Measurements from ENCODE around the gene S100A8. TPM values are rescaled to one million over a fixed set of nuclear protein-coding genes. Genes with fewer than 3 reads are reported as not detected.

S100A8 gene
- total RNA-seq, 1 experiment from 2014 or later, result not detected

DNA sequence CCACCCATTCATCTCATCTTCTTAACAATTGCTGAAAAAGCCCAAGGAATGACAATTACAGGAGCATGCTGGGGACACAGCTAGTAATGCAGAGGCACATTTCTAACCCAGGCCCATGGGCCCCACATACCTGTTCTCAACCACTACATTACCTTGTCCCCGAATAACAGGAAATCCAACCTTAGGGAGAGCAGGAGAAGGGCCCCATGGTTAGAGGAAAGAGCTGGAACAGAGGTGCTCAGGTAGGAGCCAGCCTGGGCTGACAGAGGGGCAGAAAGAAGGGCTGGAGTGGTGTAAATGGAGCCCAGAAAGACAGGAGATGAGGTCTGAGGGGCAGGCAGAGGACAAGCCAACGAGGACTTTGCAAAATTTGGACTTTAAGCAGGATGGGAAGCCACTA, 11.4 kb upstream of the S100A8 start:
- H3K4me1 ChIP-seq, result no peaks in the 10 kb centered on the region
- H3K36me3 ChIP-seq, result no peaks in the 10 kb centered on the region
- H3K27me3 ChIP-seq, result 0 out of 2 replicates have a peak, but pooled peaks cover 6% of the 10 kb centered on the region
- no peak for DNase-seq
- H3K27ac ChIP-seq, result no peak overlapping the region
- no peak overlapping the region for H3K4me3 ChIP-seq
- H3K9me3 ChIP-seq (replicated peaks), result no peaks in the 10 kb centered on the region

DNA sequence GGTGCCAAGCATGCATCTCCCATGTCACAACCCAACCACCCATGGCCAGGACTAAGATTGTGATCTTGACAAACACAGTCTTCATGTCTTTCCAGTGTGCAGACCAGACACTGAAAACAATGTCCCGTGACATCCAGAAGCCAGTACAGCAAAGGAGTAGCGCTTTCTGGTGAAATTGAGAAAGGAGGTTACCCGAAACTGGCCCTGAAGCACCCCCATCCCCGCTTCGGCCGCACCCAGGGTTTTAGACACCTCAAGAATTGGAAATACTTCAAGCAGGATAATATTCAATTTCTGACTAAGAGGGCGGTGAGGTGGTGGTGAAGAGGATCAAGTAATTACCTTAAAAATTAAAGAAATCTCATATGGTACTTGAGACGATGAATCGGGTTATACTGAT, 10.6 kb upstream of the S100A8 start:
- H3K4me1 ChIP-seq, result no peaks in the 10 kb centered on the region
- H3K4me3 ChIP-seq, result no peak overlapping the region
- H3K27me3 ChIP-seq, result 0 out of 2 replicates have a peak, but pooled peaks cover 6% of the 10 kb centered on the region
- no peaks in the 10 kb centered on the region for H3K36me3 ChIP-seq
- no peaks in the 10 kb centered on the region for H3K9me3 ChIP-seq (replicated peaks)
- no peak overlapping the region for H3K27ac ChIP-seq
- no peak for DNase-seq

DNA sequence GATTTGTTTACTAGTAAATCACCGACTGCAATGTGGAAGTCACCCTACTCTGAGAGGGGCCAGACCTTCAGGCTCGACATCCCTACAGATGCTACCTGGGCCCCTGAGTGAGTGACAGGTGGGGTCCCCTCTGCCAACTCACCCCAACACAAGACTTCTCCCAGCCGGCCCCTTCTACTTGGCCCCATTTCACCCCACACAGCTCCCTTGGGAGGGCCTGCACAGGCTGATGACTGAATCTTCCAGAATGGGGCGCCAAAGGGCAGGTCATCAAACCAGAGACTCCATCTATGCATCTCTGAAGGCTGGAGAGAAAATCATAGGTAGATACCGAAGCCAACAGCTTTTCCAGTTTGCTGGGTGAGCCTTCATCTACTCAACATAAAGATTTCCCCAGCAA, 9.4 kb upstream of the S100A8 start:
- no peaks in the 10 kb centered on the region for H3K4me1 ChIP-seq
- H3K9me3 ChIP-seq (replicated peaks), result no peaks in the 10 kb centered on the region
- peak in 1 of 2 experiments; percentile 6 for DNase-seq
- peaks cover 6% of the 10 kb centered on the region; the same call in 1 of the 2 replicates for H3K27me3 ChIP-seq
- no peak overlapping the region for H3K4me3 ChIP-seq
- no peaks in the 10 kb centered on the region for H3K36me3 ChIP-seq
- H3K27ac ChIP-seq, result no peak overlapping the region

DNA sequence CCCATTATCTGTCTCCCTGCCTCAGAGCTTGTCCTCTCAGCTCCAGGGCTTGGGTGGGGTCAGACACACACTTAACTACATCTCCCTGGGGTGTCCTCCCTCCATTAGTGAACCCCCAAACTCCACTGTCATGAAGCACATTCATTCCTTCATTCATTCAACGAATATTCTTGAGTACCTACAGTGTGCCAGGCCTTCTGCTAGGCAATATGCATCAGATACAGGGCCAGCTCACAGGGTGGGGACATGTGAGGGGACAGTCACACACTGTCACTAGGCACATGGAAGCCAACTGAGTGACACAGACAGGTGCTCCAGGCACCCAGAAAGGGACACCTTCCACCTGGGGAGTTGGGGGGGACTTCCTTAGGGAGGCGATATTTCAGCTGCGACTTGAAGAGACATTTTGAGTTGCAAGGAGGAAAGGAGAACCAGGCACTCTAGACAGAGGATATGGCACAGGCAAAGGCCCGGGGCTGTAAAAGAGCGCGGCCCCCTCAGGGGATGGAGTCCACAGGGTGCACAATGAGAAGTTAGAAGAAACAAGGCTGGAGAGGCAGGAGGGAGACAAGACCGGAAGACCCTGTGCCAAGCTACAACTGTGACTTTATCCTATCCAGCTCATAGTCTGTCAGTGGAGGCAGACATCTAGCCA, 8.7 kb upstream of the S100A8 start:
- no peak overlapping the region for H3K4me3 ChIP-seq
- no peaks in the 10 kb centered on the region for H3K36me3 ChIP-seq
- peaks cover 6% of the 10 kb centered on the region; the same call in 1 of the 2 replicates for H3K27me3 ChIP-seq
- H3K27ac ChIP-seq, result no peak overlapping the region
- DNase-seq, result no peak
- no peaks in the 10 kb centered on the region for H3K4me1 ChIP-seq
- no peaks in the 10 kb centered on the region for H3K9me3 ChIP-seq (replicated peaks)

DNA sequence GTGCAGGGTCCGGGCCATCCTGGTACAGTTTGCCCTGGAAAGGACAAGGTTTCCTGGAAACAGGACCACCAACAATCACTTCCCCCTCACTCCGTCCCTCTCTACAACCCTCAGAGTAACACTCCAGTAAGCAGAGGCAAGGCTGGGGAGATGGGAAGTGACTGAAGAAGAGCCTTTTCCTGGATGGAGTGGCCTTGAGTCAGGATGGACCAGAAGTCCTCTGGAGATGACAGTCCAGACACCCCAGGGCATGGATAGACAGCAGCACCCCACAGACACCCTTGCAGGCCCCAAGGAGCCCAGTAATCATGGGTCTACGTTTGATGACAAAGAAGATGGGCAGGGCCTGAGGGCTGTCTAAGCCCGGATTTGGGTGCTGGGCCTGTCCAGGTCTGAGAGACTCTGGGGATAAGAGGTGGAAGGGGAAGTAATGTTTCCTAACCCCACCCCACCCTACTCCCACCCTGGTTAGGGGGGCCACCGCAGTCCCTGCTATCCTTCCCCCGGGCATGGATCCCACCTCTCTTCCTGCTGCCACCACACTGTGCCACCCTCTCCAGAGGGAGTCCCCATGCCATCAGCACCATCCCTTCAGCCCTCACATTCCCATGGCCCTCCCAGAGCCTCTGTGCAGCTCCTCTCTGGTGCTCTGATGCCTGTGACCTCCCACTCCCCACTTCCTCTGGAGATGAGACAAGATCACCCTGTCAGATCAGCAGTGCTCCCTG, 7.2 kb upstream of the S100A8 start:
- Histone ChIP-seq H3K9me3 (replicated peaks) (no peaks in the 10 kb centered on the region), H3K27ac (no peak overlapping the region), H3K4me3 (no peak overlapping the region), H3K4me1 (no peaks in the 10 kb centered on the region), H3K36me3 (no peaks in the 10 kb centered on the region), H3K27me3 (peaks cover 6% of the 10 kb centered on the region; the same call in 1 of the 2 replicates)
- no peak for DNase-seq

DNA sequence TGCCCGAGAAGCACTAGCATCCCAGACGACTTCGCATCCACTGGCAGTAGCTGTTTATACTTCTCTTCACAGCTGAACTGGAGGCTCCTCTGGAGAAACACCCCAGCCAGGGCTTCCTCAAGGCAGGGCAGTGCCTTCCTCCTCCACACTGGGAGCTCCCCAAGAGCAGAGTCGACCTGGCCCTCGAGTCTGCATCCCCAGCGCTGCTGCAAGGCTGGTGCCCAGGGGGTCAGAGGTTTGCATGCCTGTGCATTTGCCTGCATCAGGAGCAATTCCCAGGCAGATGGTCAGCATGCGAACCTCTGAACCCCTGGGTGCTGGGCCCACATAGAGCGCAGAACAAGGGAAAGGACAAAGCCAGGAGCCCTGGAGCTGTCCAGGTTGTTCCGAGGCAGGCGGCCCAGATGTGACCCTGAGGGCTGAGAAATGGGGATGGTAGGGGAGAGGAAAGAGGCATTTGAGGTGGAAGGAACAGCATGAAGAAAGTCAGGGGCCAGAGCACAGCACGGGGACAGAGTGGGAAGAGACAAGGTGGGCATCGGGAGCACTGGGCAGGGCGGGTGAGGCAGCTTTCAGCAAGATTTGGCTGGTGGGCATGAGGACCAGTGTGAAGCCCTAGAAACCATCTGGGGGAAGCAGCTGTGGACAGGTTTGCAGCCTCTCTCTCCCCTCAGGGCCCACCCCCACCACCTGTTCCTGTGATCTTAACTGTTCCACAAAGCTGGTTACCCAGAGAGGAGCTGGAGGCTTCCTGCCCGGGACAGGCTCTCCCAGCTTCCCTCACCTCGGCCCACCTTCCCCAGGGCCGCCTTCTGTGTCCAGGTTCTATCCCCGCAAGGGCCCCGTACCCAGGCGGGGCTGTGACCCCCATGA, 6.4 kb upstream of the S100A8 start:
- no peaks in the 10 kb centered on the region for H3K36me3 ChIP-seq
- H3K27me3 ChIP-seq, result peaks cover 6% of the 10 kb centered on the region; the same call in 1 of the 2 replicates
- no peak overlapping the region for H3K4me3 ChIP-seq
- H3K9me3 ChIP-seq (replicated peaks), result no peaks in the 10 kb centered on the region
- no peak for DNase-seq
- H3K4me1 ChIP-seq, result no peaks in the 10 kb centered on the region
- no peak overlapping the region for H3K27ac ChIP-seq

DNA sequence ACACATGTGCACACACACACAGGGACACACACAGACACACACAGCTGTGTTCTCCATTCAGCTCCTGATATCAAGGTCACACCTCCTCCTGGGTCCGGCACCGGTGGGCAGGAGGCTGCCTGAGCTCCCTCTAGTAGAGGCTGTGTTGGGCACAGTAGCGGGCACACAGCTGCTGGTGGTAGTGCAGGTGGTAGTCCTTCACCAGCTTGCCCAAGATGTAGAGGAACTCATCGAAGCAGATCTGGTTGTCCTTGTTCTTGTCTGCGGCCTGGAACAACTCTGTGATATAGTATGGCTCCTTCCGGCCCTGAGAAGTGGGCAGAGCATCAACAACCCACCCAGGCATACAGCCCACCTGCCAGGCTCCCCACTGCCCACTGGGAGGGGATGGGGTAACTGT, 5.6 kb upstream of the S100A8 start:
- Histone ChIP-seq H3K27ac (no peak overlapping the region), H3K27me3 (peaks cover 3% of the 10 kb centered on the region; the same call in 1 of the 2 replicates)
- no peak for DNase-seq

DNA sequence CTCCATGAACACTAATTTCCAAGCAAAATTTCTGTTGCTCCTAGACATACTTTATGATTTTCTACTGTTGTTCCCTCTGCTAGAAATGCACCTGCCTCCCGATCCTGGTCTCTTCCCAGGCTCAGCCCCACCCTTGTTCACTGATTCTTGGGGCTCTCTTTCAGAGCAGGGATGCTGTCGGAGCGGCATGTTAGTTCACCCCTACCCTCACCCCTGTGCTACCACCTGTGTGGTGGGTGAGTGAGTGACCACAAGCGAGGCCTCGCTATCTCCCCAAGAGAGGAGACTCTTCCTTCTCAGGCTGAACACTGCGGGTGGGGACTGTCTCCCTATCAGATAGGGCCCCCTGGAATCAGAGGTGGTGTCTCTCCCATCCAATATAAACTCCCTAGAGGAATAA, 4.9 kb upstream of the S100A8 start:
- no peak overlapping the region for H3K27ac ChIP-seq
- H3K4me3 ChIP-seq, result no peak overlapping the region
- H3K9me3 ChIP-seq (replicated peaks), result no peaks in the 10 kb centered on the region
- no peak for DNase-seq
- H3K27me3 ChIP-seq, result peaks cover 3% of the 10 kb centered on the region; the same call in 1 of the 2 replicates
- no peaks in the 10 kb centered on the region for H3K36me3 ChIP-seq
- no peaks in the 10 kb centered on the region for H3K4me1 ChIP-seq

More for the DNA sequence above, 5.6 kb upstream of the S100A8 start:
- H3K36me3 ChIP-seq, result no peaks in the 10 kb centered on the region
- no peaks in the 10 kb centered on the region for H3K4me1 ChIP-seq
- H3K9me3 ChIP-seq (replicated peaks), result no peaks in the 10 kb centered on the region
- no peak overlapping the region for H3K4me3 ChIP-seq

DNA sequence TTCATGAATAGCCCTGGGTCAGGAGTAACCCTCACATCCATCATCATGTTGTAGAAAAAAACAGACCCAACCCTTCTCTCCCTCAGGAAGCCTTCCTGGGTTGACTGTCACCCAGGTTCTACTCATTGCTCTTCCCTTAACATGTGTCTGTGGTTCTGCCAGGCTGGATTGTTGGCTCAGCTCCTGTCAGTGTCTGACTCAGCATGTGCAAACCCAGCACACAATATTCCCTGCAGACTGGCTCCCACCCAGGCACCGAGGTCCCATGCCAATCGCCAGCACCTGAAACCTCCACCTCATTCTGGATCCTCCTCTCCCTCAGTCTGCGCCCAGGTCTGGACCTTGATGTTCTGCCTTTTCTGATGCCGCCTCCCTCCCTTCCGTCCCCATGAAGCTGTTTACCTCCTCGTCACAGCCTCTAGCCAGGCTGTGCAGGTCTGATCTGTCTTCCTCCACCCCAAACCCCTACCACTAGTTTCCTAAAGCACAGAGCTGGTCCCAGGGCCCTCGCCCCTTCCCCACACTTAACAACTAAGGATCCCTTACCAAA, 4.3 kb upstream of the S100A8 start:
- no peak overlapping the region for H3K4me3 ChIP-seq
- peaks cover 3% of the 10 kb centered on the region; the same call in 1 of the 2 replicates for H3K27me3 ChIP-seq
- H3K4me1 ChIP-seq, result no peaks in the 10 kb centered on the region
- H3K27ac ChIP-seq, result no peak overlapping the region
- no peaks in the 10 kb centered on the region for H3K36me3 ChIP-seq
- no peaks in the 10 kb centered on the region for H3K9me3 ChIP-seq (replicated peaks)
- DNase-seq, result no peak

DNA sequence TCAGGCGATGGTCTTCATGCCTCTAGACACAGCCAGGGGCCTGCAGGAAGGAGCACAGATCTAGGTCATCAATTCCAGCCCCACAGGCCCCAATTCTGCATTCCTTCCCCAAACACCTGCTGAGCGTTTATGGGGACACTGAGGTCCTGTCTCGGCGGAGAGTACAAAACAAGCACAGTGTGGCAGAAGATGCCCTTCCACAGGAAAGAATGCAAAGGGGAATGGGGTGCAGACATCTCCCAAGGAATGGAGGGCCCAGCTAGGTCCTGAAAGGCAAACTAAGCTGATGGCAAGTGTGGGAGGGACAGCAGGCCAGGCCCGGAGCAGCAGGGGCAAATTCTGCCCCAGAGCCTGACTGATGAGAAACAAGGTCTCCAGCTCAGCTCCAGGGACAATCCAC, 3.5 kb upstream of the S100A8 start:
- Histone ChIP-seq H3K4me1 (no peaks in the 10 kb centered on the region), H3K36me3 (no peaks in the 10 kb centered on the region), H3K4me3 (no peak overlapping the region), H3K27me3 (peaks cover 3% of the 10 kb centered on the region; the same call in 1 of the 2 replicates), H3K9me3 (replicated peaks) (no peaks in the 10 kb centered on the region), H3K27ac (no peak overlapping the region)
- no peak for DNase-seq

DNA sequence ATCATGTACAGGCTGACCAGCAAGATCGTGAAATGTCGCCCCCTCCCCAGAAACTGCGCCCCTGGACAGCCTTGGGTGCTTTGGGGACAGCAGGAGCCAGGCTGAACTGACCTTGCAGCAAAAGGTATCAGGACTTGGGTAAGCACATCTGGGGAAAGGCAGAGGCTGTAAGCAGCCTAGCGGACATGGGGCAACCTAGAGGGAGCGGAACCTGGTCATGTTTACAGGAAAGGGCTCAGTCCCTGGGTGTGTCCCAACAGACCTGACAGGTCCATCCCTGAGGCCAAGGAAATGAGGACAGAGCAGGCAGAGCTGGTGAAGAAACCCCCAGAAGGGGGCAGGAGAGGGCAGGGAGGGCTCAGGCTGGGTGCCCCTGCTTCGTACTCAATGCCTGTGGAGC, 3.1 kb upstream of the S100A8 start:
- Histone ChIP-seq H3K9me3 (replicated peaks) (no peaks in the 10 kb centered on the region), H3K4me1 (no peaks in the 10 kb centered on the region), H3K27ac (no peak overlapping the region), H3K27me3 (peaks cover 3% of the 10 kb centered on the region; the same call in 1 of the 2 replicates), H3K36me3 (no peaks in the 10 kb centered on the region), H3K4me3 (no peak overlapping the region)
- DNase-seq, result no peak

DNA sequence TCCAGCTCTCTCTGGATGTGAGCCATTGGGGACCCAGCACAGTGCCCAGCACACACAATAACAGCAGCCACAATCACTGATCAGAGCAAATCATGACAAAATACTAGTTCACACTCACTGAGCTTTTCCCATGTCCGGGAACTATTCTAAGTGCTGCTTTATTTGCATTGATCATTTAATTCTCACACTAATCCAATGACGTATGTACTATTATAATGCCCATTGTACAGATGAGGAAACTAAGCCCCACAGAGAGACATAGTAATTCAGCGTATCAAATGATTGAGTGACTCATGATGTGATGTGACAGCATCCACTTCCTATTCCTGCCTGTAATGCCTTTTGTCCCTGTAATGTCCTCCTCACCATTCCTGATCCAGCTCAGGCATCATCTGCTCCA, 1.9 kb upstream of the S100A8 start:
- Histone ChIP-seq H3K27ac (no peak overlapping the region), H3K36me3 (no peaks in the 10 kb centered on the region), H3K27me3 (peaks cover 2% of the 10 kb centered on the region; the same call in 1 of the 2 replicates), H3K9me3 (replicated peaks) (no peaks in the 10 kb centered on the region), H3K4me1 (no peaks in the 10 kb centered on the region), H3K4me3 (no peak overlapping the region)
- no peak for DNase-seq

DNA sequence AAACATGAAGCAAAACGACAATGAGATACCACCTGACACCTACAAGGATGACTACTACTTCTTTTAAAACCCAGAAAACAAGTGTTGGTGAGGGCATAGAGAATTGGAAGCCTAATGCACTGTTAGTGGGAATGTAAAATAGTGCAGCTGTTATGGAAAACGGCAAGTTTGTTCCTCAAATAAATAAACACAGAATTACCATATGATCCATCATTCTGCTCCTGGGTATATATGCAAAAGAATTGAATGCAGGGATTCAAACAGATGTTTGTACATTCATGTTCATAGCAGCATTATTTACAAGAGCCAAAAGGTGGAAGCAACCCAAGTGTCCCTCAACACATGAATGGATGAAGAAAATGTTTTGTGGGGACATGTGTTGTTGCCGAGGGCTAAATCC, 1.4 kb upstream of the S100A8 start:
- H3K27ac ChIP-seq, result no peak overlapping the region
- H3K9me3 ChIP-seq (replicated peaks), result no peaks in the 10 kb centered on the region
- no peak for DNase-seq
- H3K36me3 ChIP-seq, result no peaks in the 10 kb centered on the region
- no peaks in the 10 kb centered on the region for H3K4me1 ChIP-seq
- no peaks in the 10 kb centered on the region; the same call in 1 of the 2 replicates for H3K27me3 ChIP-seq
- H3K4me3 ChIP-seq, result no peak overlapping the region

DNA sequence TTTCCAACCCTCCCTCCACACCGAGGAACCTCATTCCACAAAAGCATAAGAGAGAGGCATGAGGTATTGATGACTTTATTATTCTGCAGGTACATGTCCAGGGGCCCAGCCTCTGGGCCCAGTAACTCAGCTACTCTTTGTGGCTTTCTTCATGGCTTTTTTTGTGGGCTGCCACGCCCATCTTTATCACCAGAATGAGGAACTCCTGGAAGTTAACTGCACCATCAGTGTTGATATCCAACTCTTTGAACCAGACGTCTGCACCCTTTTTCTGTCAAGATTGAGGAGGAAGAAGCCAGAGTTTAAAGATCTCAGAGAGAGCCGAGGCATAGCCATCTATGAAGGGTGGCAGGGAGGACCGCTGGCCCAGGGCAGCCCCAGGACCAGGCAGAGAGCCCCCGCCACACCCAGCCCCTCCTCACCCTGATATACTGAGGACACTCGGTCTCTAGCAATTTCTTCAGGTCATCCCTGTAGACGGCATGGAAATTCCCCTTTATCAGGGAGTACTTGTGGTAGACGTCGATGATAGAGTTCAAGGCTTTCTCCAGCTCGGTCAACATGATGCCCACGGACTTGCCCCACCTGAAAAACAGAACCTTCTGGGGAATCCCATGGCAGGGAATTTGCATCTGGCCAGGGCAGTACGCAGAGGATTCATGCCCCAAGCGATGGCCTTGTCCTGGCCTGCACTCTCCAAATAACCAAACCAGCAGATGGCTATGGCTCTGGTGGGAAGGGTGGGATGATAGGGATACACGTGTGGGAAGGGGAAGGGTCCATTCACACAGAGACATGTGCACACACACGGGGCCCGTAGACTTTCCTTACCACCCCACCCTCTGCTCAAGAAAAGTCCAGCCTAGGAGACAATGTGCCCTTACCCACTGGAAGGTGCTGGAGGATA, 647 bp downstream of the S100A8 start:
- Histone ChIP-seq H3K4me1 (no peaks in the 10 kb centered on the region), H3K4me3 (no peak overlapping the region), H3K27ac (no peak overlapping the region), H3K36me3 (no peaks in the 10 kb centered on the region), H3K27me3 (no peaks in the 10 kb centered on the region; the same call in 1 of the 2 replicates), H3K9me3 (replicated peaks) (no peaks in the 10 kb centered on the region)
- DNase-seq, result no peak

Measured in SJCRH30 (cell line).